GM12891 (cell line): Measurements from ENCODE around the gene TTC39B.

Experiments
- PAX5 ChIP-seq: IDR thresholded peaks from 2 replicates; pipeline ENCODE4 v1.6.1; 2011; ENCODE audit warnings: low read length, moderate library complexity, mild to moderate bottlenecking; ENCODE audit not compliant: insufficient read depth, severe bottlenecking
- POLR2A ChIP-seq: IDR thresholded peaks from 2 replicates; pipeline ENCODE4 v1.6.1; 2011; ENCODE audit warnings: low read depth, low read length, control low read depth
- POLR2AphosphoS5 ChIP-seq: IDR thresholded peaks from 2 replicates; pipeline ENCODE4 v1.6.1; 2011; ENCODE audit warnings: low read depth, low read length, control low read depth
- SPI1 ChIP-seq: IDR thresholded peaks from 2 replicates; pipeline ENCODE4 v1.6.1; 2011; ENCODE audit warnings: low read depth, low read length, control low read depth

GRCh38 chr9:15192856-15193255, 114.2 kb downstream of the TTC39B start:
- TF ChIP-seq POLR2AphosphoS5 (no peak), POLR2A (no peak), SPI1 (no peak), PAX5 (no peak)
